T-helper 9 cell (primary cell): ENCODE measurements around the gene SLC2A4.
"Not testable (repeated sequence)": the region's sequence is repeated elsewhere in the genome, so short reads cannot be mapped to it uniquely, and the experiment has no call there.

Experiments used
- DNase-seq: peaks from one replicate; pipeline ENCODE4 v3.0.0-alpha.2; 2020
- total RNA-seq, 2 donors: gene quantifications; one replicate each; lab custom pipeline; 2026; lab: John Stamatoyannopoulos, UW

SLC2A4 gene
- total RNA-seq, result 0 reads per million in 2 donors

GRCh38 chr17:7281074-7281952 is at the start of gene SLC2A4:
SLC2A4 (plus strand) TSS chr17:7281718; CDS start chr17:7281935, 217 bp downstream.
- peak; percentile 68 for DNase-seq

- DNase-seq, result no peak
These were observed 49.4 kb upstream of the SLC2A4 start for GRCh38 chr17:7232114-7232513.

GRCh38 chr17:7233701-7234082 is 47.8 kb upstream of the SLC2A4 start:
- DNase-seq, result no peak

- DNase-seq, result peak; percentile 92
These were observed 47.2 kb upstream of the SLC2A4 start, which contains the start of gene DVL2 for GRCh38 chr17:7234083-7234951. DVL2 (minus strand) TSS chr17:7234517; CDS start chr17:7234262, 255 bp downstream.

- no peak for DNase-seq
These were observed 45.5 kb upstream of the SLC2A4 start for GRCh38 chr17:7235693-7236665.

GRCh38 chr17:7236808-7237207 is 44.7 kb upstream of the SLC2A4 start:
- DNase-seq, result no peak

- no peak for DNase-seq
These were observed 44.2 kb upstream of the SLC2A4 start for GRCh38 chr17:7237266-7237760.

- peak; percentile 65 for DNase-seq
These were observed 43.6 kb upstream of the SLC2A4 start for GRCh38 chr17:7237761-7238419.

GRCh38 chr17:7238420-7239090 is 43.0 kb upstream of the SLC2A4 start:
- DNase-seq, result no peak

GRCh38 chr17:7239091-7240027 is 42.2 kb upstream of the SLC2A4 start, which contains the start of gene PHF23:
PHF23 (minus strand) TSS chr17:7239457; CDS start chr17:7239279, 178 bp downstream.
- peak; percentile 91 for DNase-seq

- no peak for DNase-seq
These were observed 41.1 kb upstream of the SLC2A4 start for GRCh38 chr17:7240375-7240774.

GRCh38 chr17:7241090-7241733 is 40.3 kb upstream of the SLC2A4 start:
- DNase-seq, result no peak

GRCh38 chr17:7241783-7242716 is 39.5 kb upstream of the SLC2A4 start, which contains the start of gene GABARAP:
GABARAP (minus strand) TSS chr17:7242449; CDS start chr17:7242330, 119 bp downstream.
- peak; percentile 94 for DNase-seq

GRCh38 chr17:7242717-7243452 is 38.6 kb upstream of the SLC2A4 start:
- peak; percentile 91 for DNase-seq

GRCh38 chr17:7243453-7243729 is 38.1 kb upstream of the SLC2A4 start:
- no peak for DNase-seq

GRCh38 chr17:7243838-7244237 is 37.7 kb upstream of the SLC2A4 start:
- DNase-seq, result not testable (repeated sequence)

GRCh38 chr17:7246779-7247178 is 34.7 kb upstream of the SLC2A4 start:
- no peak for DNase-seq
